Epithelial cell of proximal tubule (primary cell): Measurements from ENCODE around the gene RBP5. TPM values are rescaled to one million over a fixed set of nuclear protein-coding genes. Genes with fewer than 3 reads are reported as not detected.

ENCODE experiments used
- DNase-seq: peaks from one replicate; pipeline ENCODE4 v3.0.0-alpha.2; 2011; ENCODE audit warnings: low read depth
- H3K4me3 ChIP-seq: 2 replicates; pipeline ENCODE4 v1.5.1; 2011; ENCODE audit warnings: low read depth, mild to moderate bottlenecking, low read length
- CTCF ChIP-seq: conservative IDR thresholded peaks from 2 replicates; pipeline ENCODE4 v1.5.1; 2012; ENCODE audit warnings: low read depth, mild to moderate bottlenecking, low read length
- total RNA-seq: library from RNA; depleted of rRNA; stranded (reverse); fragments of >200 nt; gene quantifications from 2 replicates; pipeline ENCODE4 v1.2.3, GENCODE V29; 2015

RBP5 gene
- total RNA-seq, 1 donor from 2014 or later: not detected

- H3K4me3 ChIP-seq: no peak overlapping the region
- no peak for TF ChIP-seq CTCF
- DNase-seq: no peak
Observed at GRCh38 chr12:7102582-7102981, 26.1 kb downstream of the RBP5 start.

DNA sequence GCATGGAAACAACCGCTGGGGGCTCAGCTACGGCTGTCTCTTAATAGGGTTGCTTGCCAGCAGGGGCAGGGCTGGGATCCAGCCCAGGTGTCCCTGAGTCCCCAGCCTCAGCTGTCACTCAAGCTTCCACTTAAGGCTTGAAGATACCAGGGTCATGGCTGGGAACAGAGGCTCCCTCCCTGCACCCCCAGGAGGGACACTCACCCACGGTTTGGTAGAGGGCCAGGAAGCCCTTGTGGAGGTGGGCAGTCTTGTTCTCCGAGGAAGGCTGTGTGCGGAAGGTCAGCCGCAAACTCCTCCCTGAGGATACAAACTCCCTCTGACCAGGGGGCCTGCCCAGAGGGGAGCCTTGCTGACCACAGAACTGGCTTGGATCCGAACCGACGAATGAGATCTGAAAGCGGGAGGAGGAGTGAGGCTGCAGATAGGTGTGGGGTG lies 27.0 kb downstream of the RBP5 start:
- H3K4me3 ChIP-seq: no peak overlapping the region

DNA sequence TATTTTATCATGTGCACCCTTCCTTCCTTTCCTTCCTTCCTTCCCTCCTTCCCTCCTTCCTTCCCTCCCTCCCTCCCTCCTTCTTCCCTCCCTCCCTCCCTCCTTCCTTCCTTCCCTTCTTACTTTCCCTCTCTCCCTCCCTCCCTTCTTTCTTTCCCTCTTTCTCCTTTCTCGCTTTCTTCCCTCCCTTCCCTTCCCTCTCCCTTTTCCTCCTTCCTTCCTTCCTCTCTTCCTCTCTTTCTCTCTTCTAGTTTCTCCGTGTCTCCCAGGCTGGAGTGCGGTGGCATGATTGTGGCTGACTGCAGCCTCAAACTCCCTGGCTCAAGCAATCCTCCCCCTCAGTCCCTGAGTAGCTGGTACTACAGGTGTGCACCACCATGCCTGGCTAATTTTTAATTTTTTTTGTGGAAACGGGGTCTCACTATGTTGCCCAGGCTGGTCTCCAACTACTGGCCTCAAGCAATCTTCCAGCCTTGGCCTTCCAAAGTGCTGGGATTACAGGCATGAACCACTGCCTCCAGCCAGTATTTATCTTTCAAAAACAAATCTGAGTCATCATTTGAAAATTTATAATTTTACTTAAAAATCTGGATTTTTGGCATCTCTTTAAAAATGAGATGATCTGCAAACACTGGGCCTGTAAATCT lies 27.5 kb downstream of the RBP5 start:
- no peak for TF ChIP-seq CTCF
- DNase-seq: no peak
- H3K4me3 ChIP-seq: no peak overlapping the region

More for the DNA sequence above, 27.0 kb downstream of the RBP5 start:
- no peak for DNase-seq
- no peak for TF ChIP-seq CTCF

DNA sequence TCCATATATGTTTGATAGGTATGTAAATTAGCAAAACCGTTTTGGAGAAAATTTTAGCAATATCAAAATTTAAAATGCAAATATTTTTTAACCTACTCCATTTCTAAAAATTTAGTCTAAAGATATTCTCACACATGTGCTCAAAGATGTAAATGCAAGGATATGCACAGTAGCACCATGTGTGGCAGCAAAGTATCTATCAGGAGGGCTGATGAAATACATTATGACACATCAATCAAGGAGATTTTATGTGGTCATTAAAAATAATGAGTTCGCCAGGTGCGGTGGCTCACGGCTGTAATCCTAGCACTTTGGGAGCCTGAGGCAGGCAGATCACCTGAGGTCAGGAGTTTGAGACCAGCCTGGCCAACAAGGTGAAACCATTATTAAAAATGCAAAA lies 28.4 kb downstream of the RBP5 start:
- no peak for TF ChIP-seq CTCF
- H3K4me3 ChIP-seq: no peak overlapping the region
- no peak for DNase-seq

- DNase-seq: no peak
- H3K4me3 ChIP-seq: no peak overlapping the region
- no peak for TF ChIP-seq CTCF
Observed at GRCh38 chr12:7099290-7099996, 29.2 kb downstream of the RBP5 start.

DNA sequence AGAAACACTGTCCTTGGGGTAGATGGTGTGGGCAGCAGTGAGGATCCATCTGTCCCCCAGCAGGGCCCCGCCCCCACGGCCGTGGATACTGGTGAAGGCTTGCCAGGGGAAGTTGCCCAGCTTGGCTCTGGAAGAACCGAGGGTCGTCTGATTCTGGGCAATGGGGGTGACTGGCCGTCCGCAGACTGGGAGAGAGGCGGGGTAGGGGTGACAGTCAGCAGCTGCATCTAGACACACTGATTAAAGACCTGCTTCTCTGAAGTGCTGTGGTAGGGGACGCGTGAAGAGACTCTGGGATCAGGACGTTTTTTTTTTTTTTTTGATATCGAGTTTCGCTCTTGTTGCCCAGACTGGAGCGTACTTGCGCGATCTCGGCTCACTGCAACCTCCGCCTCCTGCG lies 31.7 kb downstream of the RBP5 start:
- no peak for DNase-seq
- TF ChIP-seq CTCF: no peak
- H3K4me3 ChIP-seq: no peak overlapping the region
